Measurements from ENCODE around the gene SIK3. TPM values are rescaled to one million over a fixed set of nuclear protein-coding genes. Genes with fewer than 3 reads are reported as not detected.

The SIK3 gene
- polyA plus RNA-seq, 1 experiment = 7.3 TPM

DNA sequence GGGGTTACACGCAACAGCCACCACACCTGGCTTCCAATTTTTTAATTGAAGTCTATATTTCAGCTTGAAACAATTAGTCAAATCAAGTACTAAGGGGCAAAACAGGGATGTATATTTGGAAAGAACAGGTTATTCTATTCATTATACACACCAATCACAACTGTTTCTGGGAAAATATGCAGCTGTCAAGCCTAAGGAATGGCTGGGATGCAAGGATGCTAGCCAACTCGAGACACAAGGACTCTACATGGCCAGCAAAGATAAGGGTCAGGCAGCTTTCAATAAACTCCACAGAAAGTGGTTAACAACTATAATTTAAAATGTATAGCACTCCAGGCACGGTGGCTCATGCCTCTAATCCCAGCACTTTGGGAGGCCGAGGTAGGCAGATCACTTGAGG, 134.0 kb downstream of the SIK3 start:
- ChIA-PET CTCF (interaction anchor here (1.0 to 1.4 kb wide), 2 partner anchors 8 to 19 kb away, joined by 3 to 4 read pairs; no protein-coding TSS in a partner anchor), POLR2A (no interaction called here)
- no peak overlapping the region for H3K4me3 ChIP-seq (ENCODE audit: low read depth, low read length)
- DNase-seq (ENCODE audit: low read depth) = no peak
- H3K27me3 ChIP-seq (ENCODE audit: control insufficient read depth, insufficient read depth, low read length) = no peaks in the 10 kb centered on the region
- TF ChIP-seq, protein P1, sequence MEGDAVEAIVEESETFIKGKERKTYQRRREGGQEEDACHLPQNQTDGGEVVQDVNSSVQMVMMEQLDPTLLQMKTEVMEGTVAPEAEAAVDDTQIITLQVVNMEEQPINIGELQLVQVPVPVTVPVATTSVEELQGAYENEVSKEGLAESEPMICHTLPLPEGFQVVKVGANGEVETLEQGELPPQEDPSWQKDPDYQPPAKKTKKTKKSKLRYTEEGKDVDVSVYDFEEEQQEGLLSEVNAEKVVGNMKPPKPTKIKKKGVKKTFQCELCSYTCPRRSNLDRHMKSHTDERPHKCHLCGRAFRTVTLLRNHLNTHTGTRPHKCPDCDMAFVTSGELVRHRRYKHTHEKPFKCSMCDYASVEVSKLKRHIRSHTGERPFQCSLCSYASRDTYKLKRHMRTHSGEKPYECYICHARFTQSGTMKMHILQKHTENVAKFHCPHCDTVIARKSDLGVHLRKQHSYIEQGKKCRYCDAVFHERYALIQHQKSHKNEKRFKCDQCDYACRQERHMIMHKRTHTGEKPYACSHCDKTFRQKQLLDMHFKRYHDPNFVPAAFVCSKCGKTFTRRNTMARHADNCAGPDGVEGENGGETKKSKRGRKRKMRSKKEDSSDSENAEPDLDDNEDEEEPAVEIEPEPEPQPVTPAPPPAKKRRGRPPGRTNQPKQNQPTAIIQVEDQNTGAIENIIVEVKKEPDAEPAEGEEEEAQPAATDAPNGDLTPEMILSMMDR (IDR thresholded peaks at IDR 0.05; ENCODE audit: insufficient read depth, low read depth, low read length) = no peak
- H3K36me3 ChIP-seq (ENCODE audit: control insufficient read depth, insufficient read depth, low read length) = no peaks in the 10 kb centered on the region

DNA sequence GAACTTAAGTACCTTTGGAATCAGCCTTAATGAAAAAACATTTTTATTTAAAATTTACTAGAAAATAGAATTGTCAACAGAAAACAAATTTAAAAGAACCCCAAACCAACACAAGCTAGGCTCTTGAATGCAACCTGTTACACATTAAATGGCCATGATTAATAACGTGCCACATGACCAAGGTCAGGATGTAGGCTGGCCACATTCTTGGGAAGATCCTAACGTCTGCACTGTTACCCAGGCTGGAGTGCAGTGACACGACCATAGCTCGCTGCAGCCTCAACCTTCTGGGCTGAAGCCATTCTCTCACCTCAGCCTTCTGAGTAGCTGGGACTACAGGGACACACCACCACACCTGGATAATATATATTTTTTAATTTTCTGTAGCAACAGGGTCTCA, 134.4 kb downstream of the SIK3 start:
- ChIA-PET CTCF (interaction anchor here (1.0 to 1.4 kb wide), 2 partner anchors 9 to 19 kb away, joined by 3 to 4 read pairs; no protein-coding TSS in a partner anchor), POLR2A (no interaction called here)
- no peak for DNase-seq (ENCODE audit: low read depth)
- Histone ChIP-seq H3K36me3 (ENCODE audit: control insufficient read depth, insufficient read depth, low read length) (no peaks in the 10 kb centered on the region), H3K4me3 (ENCODE audit: low read depth, low read length) (no peak overlapping the region), H3K27me3 (ENCODE audit: control insufficient read depth, insufficient read depth, low read length) (no peaks in the 10 kb centered on the region)
- TF ChIP-seq, protein P1 (IDR thresholded peaks at IDR 0.05; ENCODE audit: insufficient read depth, low read depth, low read length) = no peak

DNA sequence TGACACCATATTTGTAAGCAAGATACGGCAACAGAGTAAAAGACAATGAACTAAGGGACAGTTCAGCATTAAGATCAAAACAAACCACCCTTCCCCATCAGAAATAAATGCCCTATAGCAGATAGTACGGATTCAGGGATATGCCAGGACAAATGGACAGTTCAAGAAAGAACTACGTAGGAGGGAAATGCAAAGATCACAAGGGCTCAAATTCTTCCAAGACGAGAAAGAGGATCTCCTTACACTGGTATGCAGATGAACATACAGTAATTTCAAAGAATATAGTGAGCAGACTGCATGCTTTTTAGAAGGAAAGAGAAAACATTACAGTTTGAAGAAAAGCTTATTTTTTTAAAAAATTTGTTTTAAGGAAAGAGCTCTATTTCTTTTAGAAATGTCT, 136.1 kb downstream of the SIK3 start:
- DNase-seq (ENCODE audit: low read depth) = no peak
- no peaks in the 10 kb centered on the region for H3K36me3 ChIP-seq (ENCODE audit: control insufficient read depth, insufficient read depth, low read length)
- no peak overlapping the region for H3K4me3 ChIP-seq (ENCODE audit: low read depth, low read length)
- H3K27me3 ChIP-seq (ENCODE audit: control insufficient read depth, insufficient read depth, low read length) = no peaks in the 10 kb centered on the region
- CTCF ChIA-PET = interaction anchor here (0.9 to 1.4 kb wide), 3 partner anchors 17 to 144 kb away, joined by 3 read pairs; no protein-coding TSS in a partner anchor
- POLR2A ChIA-PET = no interaction called here
- TF ChIP-seq, protein P1 (IDR thresholded peaks at IDR 0.05; ENCODE audit: insufficient read depth, low read depth, low read length) = no peak

DNA sequence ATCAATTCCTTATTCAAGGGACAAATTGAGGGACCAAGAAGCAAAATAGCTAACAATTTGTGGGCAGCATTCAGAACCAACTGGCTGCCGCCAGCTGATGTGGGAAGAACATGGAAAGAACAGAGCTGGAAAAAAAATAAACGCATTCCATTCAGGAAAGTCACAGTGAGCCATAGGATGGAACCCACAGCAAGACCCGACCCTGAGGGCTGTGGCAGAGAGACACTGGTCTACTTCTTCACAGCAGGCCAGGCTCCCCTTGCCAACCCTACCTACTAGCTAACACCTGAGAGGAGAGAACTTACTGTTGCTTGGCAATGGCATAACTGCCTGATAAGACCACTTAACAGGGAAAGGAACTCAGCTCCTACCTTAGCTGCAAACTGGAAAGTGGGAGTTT, 137.3 kb downstream of the SIK3 start:
- ChIA-PET CTCF (interaction anchor here (1.2 kb wide), 1 partner anchor 11 kb away, joined by 3 read pairs; no protein-coding TSS in a partner anchor), POLR2A (no interaction called here)
- Histone ChIP-seq H3K4me3 (ENCODE audit: low read depth, low read length) (no peak overlapping the region), H3K36me3 (ENCODE audit: control insufficient read depth, insufficient read depth, low read length) (peaks cover under 1% of the 10 kb centered on the region; the same call in 1 of the 2 replicates), H3K27me3 (ENCODE audit: control insufficient read depth, insufficient read depth, low read length) (no peaks in the 10 kb centered on the region)
- DNase-seq (ENCODE audit: low read depth) = peak; percentile 31
- TF ChIP-seq, protein P1 (IDR thresholded peaks at IDR 0.05; ENCODE audit: insufficient read depth, low read depth, low read length) = no peak

DNA sequence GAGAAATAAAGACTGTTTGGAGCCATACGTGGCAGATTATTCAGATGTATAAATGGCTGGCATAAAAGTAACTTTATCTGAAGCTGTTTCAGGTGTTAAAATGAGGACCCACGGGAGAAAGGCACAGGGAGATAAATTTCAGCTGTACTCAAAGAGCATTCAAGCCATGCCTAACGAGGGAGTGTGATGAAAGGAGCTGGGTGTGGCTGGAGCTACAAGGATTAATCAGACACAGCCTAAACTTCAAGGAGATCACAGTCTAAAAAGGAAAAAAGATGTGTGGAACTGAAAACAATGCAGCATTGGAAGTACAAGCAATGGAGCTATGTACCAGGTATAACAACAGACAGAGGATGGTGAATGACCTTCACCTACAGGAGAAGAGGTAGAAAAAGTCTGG, 140.0 kb downstream of the SIK3 start:
- ChIA-PET CTCF (interaction anchor here (0.8 to 1.8 kb wide), 5 partner anchors 11 to 171 kb away, joined by 3 to 4 read pairs (median 3); partner anchors contain the start of gene ZPR1), POLR2A (no interaction called here)
- TF ChIP-seq, protein P1 (IDR thresholded peaks at IDR 0.05; ENCODE audit: insufficient read depth, low read depth, low read length) = no peak
- DNase-seq (ENCODE audit: low read depth) = no peak
- H3K36me3 ChIP-seq (ENCODE audit: control insufficient read depth, insufficient read depth, low read length) = peaks cover 1% of the 10 kb centered on the region; the same call in 1 of the 2 replicates
- no peaks in the 10 kb centered on the region for H3K27me3 ChIP-seq (ENCODE audit: control insufficient read depth, insufficient read depth, low read length)
- no peak overlapping the region for H3K4me3 ChIP-seq (ENCODE audit: low read depth, low read length)

Data from BJ (cell line).